ENCODE measurements around the gene SUMO3.

The SUMO3 gene

DNA sequence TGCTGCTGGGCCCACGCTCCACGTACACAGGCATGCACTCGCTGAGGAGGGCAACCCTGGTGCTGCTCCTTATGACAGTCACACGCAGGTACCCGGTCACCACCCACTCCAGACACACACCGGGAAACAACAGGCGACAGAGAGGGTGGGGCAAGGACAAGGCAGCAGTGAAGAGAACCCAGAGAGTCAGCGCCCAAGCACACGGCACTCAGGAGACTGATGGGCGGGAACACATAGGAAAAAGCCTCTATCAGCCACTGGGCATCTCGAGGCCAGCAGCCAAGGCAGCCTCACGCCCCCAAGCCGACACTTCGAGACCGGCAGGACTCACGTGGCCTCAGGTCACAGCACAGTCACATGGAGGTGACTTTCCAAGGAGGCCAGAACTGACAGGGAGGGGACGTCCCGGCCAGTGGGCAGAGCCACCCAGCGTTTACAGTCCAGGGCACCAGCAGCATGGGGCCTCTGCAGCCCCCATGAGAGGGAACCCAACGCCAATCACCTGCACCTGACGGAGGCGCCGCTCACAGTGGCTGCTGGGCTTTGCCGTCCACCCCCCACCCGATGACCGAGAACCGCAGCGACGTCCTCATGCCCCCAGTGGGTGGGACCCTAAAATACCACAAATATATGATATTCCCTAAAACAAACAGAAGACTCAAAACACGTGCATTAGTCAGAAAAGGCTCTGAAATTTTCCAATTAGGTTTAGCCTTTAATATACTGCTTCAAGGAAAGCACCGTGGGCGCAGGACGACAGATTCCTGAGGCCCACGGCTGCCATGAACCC is 35.9 kb upstream of the SUMO3 start:
- FAIRE-seq (no peak), DNase-seq (ENCODE audit: insufficient read length, low spot score) (no peak)
- TF ChIP-seq, protein P1, sequence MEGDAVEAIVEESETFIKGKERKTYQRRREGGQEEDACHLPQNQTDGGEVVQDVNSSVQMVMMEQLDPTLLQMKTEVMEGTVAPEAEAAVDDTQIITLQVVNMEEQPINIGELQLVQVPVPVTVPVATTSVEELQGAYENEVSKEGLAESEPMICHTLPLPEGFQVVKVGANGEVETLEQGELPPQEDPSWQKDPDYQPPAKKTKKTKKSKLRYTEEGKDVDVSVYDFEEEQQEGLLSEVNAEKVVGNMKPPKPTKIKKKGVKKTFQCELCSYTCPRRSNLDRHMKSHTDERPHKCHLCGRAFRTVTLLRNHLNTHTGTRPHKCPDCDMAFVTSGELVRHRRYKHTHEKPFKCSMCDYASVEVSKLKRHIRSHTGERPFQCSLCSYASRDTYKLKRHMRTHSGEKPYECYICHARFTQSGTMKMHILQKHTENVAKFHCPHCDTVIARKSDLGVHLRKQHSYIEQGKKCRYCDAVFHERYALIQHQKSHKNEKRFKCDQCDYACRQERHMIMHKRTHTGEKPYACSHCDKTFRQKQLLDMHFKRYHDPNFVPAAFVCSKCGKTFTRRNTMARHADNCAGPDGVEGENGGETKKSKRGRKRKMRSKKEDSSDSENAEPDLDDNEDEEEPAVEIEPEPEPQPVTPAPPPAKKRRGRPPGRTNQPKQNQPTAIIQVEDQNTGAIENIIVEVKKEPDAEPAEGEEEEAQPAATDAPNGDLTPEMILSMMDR (IDR thresholded peaks at IDR 0.05; ENCODE audit: insufficient read depth, missing control alignments): no peak

DNA sequence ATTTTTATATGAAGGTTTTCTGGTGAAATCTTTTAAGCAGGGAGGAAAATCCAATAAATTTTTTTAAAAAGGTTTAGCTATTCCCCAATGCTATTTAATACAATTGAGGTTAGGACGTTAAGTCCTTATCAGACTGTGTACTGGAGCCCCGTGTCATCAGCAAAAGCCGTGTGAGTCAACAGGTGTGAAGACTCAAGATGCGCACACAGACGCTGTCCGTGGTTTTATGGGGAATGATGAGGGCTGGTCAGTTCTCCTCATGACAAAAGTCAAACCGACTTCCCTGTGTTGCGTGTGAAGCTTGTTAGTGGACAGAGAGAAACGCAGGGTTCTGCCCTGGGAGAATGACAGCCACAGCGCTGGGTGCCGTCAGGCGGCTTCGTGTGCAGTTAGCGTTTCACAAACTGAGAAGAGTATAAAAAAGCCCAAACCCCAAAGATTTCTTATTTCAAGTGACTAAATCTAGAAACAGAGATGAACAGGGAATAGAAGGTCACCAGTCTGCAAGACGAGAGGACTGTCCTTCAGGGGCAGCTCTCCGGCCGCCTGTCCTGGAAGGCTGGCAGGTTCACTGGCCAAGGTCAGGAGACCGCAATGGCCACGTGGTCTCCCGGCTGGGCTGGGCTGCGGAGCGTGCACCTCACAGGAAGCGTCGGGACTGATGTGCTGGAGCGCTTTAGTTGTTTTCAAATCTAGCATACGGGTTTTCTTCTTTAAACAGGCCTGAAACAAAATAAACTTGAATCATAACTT is 33.2 kb upstream of the SUMO3 start:
- FAIRE-seq: no peak
- TF ChIP-seq, protein P1 (IDR thresholded peaks at IDR 0.05; ENCODE audit: insufficient read depth, missing control alignments): no peak
- no peak for DNase-seq (ENCODE audit: insufficient read length, low spot score)

DNA sequence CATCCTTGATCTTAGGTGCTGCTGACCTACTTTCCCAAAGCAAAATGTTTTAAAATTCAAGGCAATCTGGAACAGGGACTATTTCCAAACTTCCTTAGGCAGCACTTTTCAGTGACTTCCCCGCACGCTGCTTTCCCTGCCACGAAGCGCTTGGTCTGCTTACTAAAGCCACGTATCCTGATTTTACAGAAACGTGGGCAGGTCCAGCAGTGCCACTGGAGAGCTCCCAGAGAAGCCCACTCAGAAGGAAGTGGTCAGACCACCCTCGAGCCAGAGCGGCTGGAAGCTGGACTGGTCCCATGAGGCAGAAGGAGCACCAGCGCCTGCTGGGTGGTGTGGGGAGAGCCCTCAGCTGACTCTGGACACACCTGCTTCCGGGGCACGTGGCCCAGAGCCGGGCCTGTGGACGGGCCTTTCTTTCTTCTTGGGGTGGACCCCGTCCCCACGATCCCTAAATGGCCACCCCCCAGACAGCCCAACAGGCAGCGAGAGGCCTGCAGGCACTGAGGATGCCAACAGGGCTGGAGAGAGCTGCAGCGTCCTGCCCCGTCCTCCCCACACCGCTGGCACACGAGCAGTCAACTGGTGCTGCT is 32.4 kb upstream of the SUMO3 start:
- DNase-seq (ENCODE audit: insufficient read length, low spot score): no peak
- no peak for FAIRE-seq
- TF ChIP-seq, protein P1 (IDR thresholded peaks at IDR 0.05; ENCODE audit: insufficient read depth, missing control alignments): no peak

DNA sequence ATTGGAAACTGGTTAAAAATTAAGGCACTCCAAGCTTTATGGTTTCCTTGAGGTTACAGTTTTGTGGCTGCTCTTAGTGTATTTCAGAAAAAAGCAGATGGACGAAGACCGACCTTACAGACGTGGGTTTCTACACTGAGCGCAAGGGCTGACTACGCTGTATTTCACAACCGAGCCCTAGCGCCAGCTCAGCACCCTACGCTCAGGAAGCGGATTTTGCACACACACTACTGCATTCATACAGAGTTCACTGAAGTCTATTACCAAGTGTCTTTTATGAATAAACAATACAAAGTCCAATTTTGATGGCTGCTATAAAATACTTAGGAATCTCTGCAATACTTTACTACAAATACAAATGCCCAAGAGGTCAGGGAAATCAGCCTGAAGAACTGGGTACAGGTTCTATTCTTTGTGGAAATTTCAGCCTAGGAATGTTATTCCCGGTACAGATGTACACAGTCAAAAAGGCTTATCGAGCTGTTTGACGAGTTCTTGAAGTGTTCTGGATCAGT is 31.8 kb upstream of the SUMO3 start:
- DNase-seq (ENCODE audit: insufficient read length, low spot score) (no peak), FAIRE-seq (no peak)
- TF ChIP-seq, protein P1 (IDR thresholded peaks at IDR 0.05; ENCODE audit: insufficient read depth, missing control alignments): no peak

DNA sequence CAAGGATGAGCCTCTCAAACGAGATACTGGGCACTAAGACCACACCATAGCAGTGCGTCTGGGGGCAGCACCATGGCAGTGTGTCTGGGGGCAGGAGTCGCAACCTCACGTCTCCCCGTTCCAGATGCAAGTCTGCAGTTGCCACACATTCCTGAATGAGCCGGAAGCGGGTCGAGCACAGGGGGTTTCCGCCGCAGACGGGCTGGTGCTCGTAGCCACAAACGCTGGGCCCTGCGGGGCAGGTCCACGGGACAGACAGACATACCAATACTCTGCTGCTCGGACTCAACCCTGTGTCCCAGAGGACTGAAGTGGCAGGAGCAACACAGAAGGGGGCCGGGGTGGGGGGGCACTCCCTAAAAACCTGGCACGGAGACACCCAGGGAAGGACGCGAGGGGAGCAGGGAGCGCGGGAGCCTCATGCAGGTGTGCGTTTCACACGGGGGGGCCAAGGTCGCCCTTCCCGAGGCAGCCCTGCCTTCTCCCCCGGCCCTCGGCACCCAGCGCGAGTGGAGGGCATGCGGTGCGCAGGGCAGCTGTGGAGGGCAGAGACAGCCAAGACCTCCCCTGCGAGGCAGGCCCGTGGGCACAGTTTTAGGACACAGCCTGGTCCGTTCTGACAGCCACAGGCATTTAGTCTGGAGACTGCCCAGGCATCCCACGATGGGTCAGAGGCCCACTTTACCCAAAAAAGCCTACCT is 31.1 kb upstream of the SUMO3 start:
- DNase-seq (ENCODE audit: insufficient read length, low spot score) (no peak), FAIRE-seq (no peak)

DNA sequence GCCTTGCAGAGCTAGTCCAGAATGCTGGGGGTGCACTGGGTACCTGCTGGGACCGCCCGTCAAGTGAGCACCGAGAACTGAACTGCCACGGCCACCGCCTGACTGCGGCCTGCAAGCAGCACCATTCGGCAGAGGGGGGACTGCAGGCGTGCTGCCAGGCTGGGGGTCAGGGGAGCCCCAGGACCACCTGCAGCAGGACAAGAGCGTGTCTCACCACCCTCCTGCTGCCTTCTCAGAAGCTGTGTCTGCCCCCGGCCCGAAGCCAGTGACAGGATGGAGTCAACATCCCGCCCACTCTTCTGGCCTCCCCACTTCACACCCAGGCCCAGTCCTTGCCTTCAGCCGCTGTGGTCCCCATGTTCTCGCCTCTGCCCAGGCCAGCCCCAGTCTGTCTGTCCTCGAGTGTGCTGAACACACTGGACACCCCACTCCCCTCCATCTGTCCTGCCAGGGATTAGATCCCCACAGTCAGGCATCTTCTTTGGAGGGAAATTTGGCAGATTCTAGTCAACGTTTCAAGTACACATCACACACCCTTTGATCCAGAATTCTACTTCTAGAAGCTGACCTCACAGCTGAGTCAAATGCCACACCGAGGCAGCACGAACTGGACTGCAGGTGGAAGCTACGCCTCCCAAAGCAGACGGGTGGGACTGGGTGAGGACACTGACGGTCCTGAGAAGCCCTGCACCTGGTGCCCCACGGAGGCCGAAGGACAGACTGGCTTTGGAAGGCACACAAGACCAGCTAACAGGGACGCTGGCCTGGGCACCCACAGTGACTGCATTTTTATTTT is 29.6 kb upstream of the SUMO3 start:
- FAIRE-seq: no peak
- TF ChIP-seq, protein P1 (IDR thresholded peaks at IDR 0.05; ENCODE audit: insufficient read depth, missing control alignments): no peak
- DNase-seq (ENCODE audit: insufficient read length, low spot score): no peak

More for the DNA sequence above, 31.1 kb upstream of the SUMO3 start:
- TF ChIP-seq, protein P1 (IDR thresholded peaks at IDR 0.05; ENCODE audit: insufficient read depth, missing control alignments): no peak
